ENCODE measurements around the gene BAZ1B. TPM values are rescaled to one million over a fixed set of nuclear protein-coding genes. Genes with fewer than 3 reads are reported as not detected.
"Not testable (repeated sequence)": the region's sequence is repeated elsewhere in the genome, so short reads cannot be mapped to it uniquely, and the experiment has no call there.

The BAZ1B gene
- total RNA-seq, 1 donor from 2014 or later = 89.0 TPM

- intact Hi-C loops (cut with micrococcal nuclease) = no loop called here
These were observed 9.9 kb downstream of the BAZ1B start for GRCh38 chr7:73512018-73512780.

- intact Hi-C loops (cut with micrococcal nuclease) = no loop called here
These were observed 12.6 kb downstream of the BAZ1B start for GRCh38 chr7:73509463-73509862.

GRCh38 chr7:73507556-73507955, 14.5 kb downstream of the BAZ1B start:
- intact Hi-C loops (cut with micrococcal nuclease) = no loop called here

- intact Hi-C loops (cut with micrococcal nuclease) = no loop called here
These were observed 17.2 kb downstream of the BAZ1B start for GRCh38 chr7:73504920-73505319.

- intact Hi-C loops (cut with micrococcal nuclease) = no loop called here
These were observed 18.1 kb downstream of the BAZ1B start for GRCh38 chr7:73504017-73504416.

- intact Hi-C loops (cut with micrococcal nuclease) = no loop called here
These were observed 18.9 kb downstream of the BAZ1B start for GRCh38 chr7:73503229-73503628.

GRCh38 chr7:73496626-73497025, 25.5 kb downstream of the BAZ1B start:
- intact Hi-C loops (cut with micrococcal nuclease) = no loop called here

- intact Hi-C loops (cut with micrococcal nuclease) = not testable (repeated sequence)
These were observed 26.6 kb downstream of the BAZ1B start for GRCh38 chr7:73495507-73495906.

GRCh38 chr7:73489976-73490375, 32.1 kb downstream of the BAZ1B start:
- intact Hi-C loops (cut with micrococcal nuclease) = no loop called here

GRCh38 chr7:73487486-73487885, 34.6 kb downstream of the BAZ1B start:
- intact Hi-C loops (cut with micrococcal nuclease) = no loop called here

GRCh38 chr7:73483171-73483570, 38.9 kb downstream of the BAZ1B start:
- intact Hi-C loops (cut with micrococcal nuclease) = loop anchor here (5.0 kb wide), 1 partner anchor 814 kb away; no protein-coding TSS in a partner anchor

GRCh38 chr7:73482746-73483145, 39.3 kb downstream of the BAZ1B start:
- intact Hi-C loops (cut with micrococcal nuclease) = loop anchor here (5.0 kb wide), 1 partner anchor 815 kb away; no protein-coding TSS in a partner anchor

GRCh38 chr7:73481521-73481920, 40.6 kb downstream of the BAZ1B start:
- intact Hi-C loops (cut with micrococcal nuclease) = loop anchor here (5.0 kb wide), 1 partner anchor 816 kb away; no protein-coding TSS in a partner anchor

- intact Hi-C loops (cut with micrococcal nuclease) = no loop called here
These were observed 43.5 kb downstream of the BAZ1B start for GRCh38 chr7:73478549-73478948.

- intact Hi-C loops (cut with micrococcal nuclease) = no loop called here
These were observed 44.7 kb downstream of the BAZ1B start for GRCh38 chr7:73477376-73477775.

GRCh38 chr7:73470208-73470607, 51.9 kb downstream of the BAZ1B start:
- intact Hi-C loops (cut with micrococcal nuclease) = no loop called here

GRCh38 chr7:73467046-73467445, 55.0 kb downstream of the BAZ1B start:
- intact Hi-C loops (cut with micrococcal nuclease) = not testable (repeated sequence)

- intact Hi-C loops (cut with micrococcal nuclease) = no loop called here
These were observed 56.0 kb downstream of the BAZ1B start for GRCh38 chr7:73466112-73466511.

- intact Hi-C loops (cut with micrococcal nuclease) = no loop called here
These were observed 58.1 kb downstream of the BAZ1B start for GRCh38 chr7:73463966-73464365.

GRCh38 chr7:73463260-73463659, 58.8 kb downstream of the BAZ1B start:
- intact Hi-C loops (cut with micrococcal nuclease) = no loop called here

- intact Hi-C loops (cut with micrococcal nuclease) = no loop called here
These were observed 60.3 kb downstream of the BAZ1B start for GRCh38 chr7:73461782-73462285.

GRCh38 chr7:73454424-73454823, 67.7 kb downstream of the BAZ1B start:
- intact Hi-C loops (cut with micrococcal nuclease) = loop anchor here (5.0 kb wide), 2 partner anchors 68 to 627 kb away; partner anchors contain the start of genes BAZ1B and TYW1B

Data from T-helper 1 cell treated with Interleukin-12 subunit alpha and Interleukin-12 subunit beta and Interleukin-4 antibody, amounts not matched to agents 30 ng/mL and 1 ng/mL, for 36 hours (primary cell).